GM18508 (cell line): ENCODE data around the gene HSPB1.
"Not testable (repeated sequence)": the region's sequence is repeated elsewhere in the genome, so short reads cannot be mapped to it uniquely, and the experiment has no call there.

Experiments
- ATAC-seq: cut with Tn5 transposase; IDR thresholded peaks from one replicate; pipeline ENCODE4 v1.9.1; 2021; ENCODE audit warnings: moderate number of reproducible peaks; ENCODE audit not compliant: insufficient read depth, unreplicated experiment

The HSPB1 gene

GRCh38 chr7:76302347-76303201 lies at the start of gene HSPB1:
Gene HSPB1 (plus strand): TSS chr7:76302673. CDS start chr7:76302713, 40 bp downstream.
- no peak for ATAC-seq

- ATAC-seq = no peak
Measured at GRCh38 chr7:76254781-76255180, 47.7 kb upstream of the HSPB1 start.

GRCh38 chr7:76257973-76258372 lies 44.5 kb upstream of the HSPB1 start:
- no peak for ATAC-seq

- ATAC-seq = no peak
Measured at GRCh38 chr7:76259124-76260093, 43.1 kb upstream of the HSPB1 start.

GRCh38 chr7:76260171-76260703 lies 42.2 kb upstream of the HSPB1 start:
- no peak for ATAC-seq

- ATAC-seq = no peak
Measured at GRCh38 chr7:76261329-76261728, 41.1 kb upstream of the HSPB1 start.

- ATAC-seq = no peak
Measured at GRCh38 chr7:76261931-76262330, 40.5 kb upstream of the HSPB1 start.

- ATAC-seq = no peak
Measured at GRCh38 chr7:76262683-76263402, 39.6 kb upstream of the HSPB1 start.

GRCh38 chr7:76265299-76265698 lies 37.2 kb upstream of the HSPB1 start:
- no peak for ATAC-seq

- no peak for ATAC-seq
Measured at GRCh38 chr7:76267107-76267893, 35.2 kb upstream of the HSPB1 start.

- no peak for ATAC-seq
Measured at GRCh38 chr7:76267894-76268183, 34.6 kb upstream of the HSPB1 start.

GRCh38 chr7:76268376-76268775 lies 34.1 kb upstream of the HSPB1 start:
- ATAC-seq = no peak

GRCh38 chr7:76269895-76270294 lies 32.6 kb upstream of the HSPB1 start:
- ATAC-seq = no peak

GRCh38 chr7:76271384-76271783 lies 31.1 kb upstream of the HSPB1 start:
- not testable (repeated sequence) for ATAC-seq

- no peak for ATAC-seq
Measured at GRCh38 chr7:76272142-76272541, 30.3 kb upstream of the HSPB1 start.

- ATAC-seq = no peak
Measured at GRCh38 chr7:76272851-76273497, 29.5 kb upstream of the HSPB1 start.

- ATAC-seq = no peak
Measured at GRCh38 chr7:76273503-76273902, 29.0 kb upstream of the HSPB1 start.

- ATAC-seq = no peak
Measured at GRCh38 chr7:76278540-76278939, 23.9 kb upstream of the HSPB1 start.

GRCh38 chr7:76280408-76280807 lies 22.1 kb upstream of the HSPB1 start:
- no peak for ATAC-seq
